Spinal cord (tissue), 10 donors: Measurements from ENCODE around the gene NFATC3. TPM values are rescaled to one million over a fixed set of nuclear protein-coding genes. Genes with fewer than 3 reads are reported as not detected.

Experiments used
- DNase-seq, 6 donors: peaks; one replicate each; pipeline versions ENCODE4 v3.0.0 to v3.0.0-alpha.2; 2013 to 2015; ENCODE audit warnings: low spot score in 6 of 6, low read depth in 4 of 6
- H3K27ac ChIP-seq: one replicate; pipeline ENCODE4 v1.5.1; 2013; ENCODE audit warnings: low read depth, low read length, control low read depth
- H3K27me3 ChIP-seq: one replicate; pipeline ENCODE4 v1.6.1; 2013; ENCODE audit warnings: low read length; ENCODE audit not compliant: control insufficient read depth, insufficient read depth
- H3K36me3 ChIP-seq: one replicate; pipeline ENCODE4 v1.6.1; 2013; ENCODE audit warnings: low read length; ENCODE audit not compliant: control insufficient read depth, insufficient read depth
- H3K4me1 ChIP-seq: one replicate; pipeline ENCODE4 v1.6.1; 2013; ENCODE audit warnings: low read length; ENCODE audit not compliant: control insufficient read depth, insufficient read depth
- H3K4me3 ChIP-seq: one replicate; pipeline ENCODE4 v1.5.1; 2013; ENCODE audit warnings: low read depth, low read length, control low read depth
- H3K9me3 ChIP-seq: one replicate; pipeline ENCODE4 v1.6.1; 2013; ENCODE audit warnings: low read length; ENCODE audit not compliant: control insufficient read depth, insufficient read depth
- WGBS: methylation state at CpG from one replicate; pipeline ENCODE4 v1.1.5; 2013; ENCODE audit warnings: missing lambda C conversion rate; ENCODE audit not compliant: insufficient coverage; 5-methylcytosine and 5-hydroxymethylcytosine counted together
- polyA plus RNA-seq, 2 donors: library from polyadenylated mRNA; unstranded; fragments of 120-200 nt; gene quantifications; one replicate each; pipeline ENCODE4 v1.2.1, GENCODE V29; 2013; ENCODE audit not compliant: insufficient read length in 2 of 2
- total RNA-seq, 2 donors: library from RNA; depleted of rRNA in 1 of 2; stranded (reverse); fragments of 120-200 nt in 1 of 2; fragments of >200 nt in 1 of 2; gene quantifications; one replicate each; pipeline versions ENCODE4 v1.2.3 to v1.2.4, GENCODE V29; 2013 to 2014
- donor health status: healthy.

The NFATC3 gene
- total and polyA plus RNA-seq, 4 donors = 15.1 to 36.7 (median 20.8) TPM

- Histone ChIP-seq H3K9me3 (no peaks in the 10 kb centered on the region), H3K4me3 (no peak overlapping the region), H3K4me1 (no peaks in the 10 kb centered on the region), H3K27ac (no peak overlapping the region), H3K36me3 (no peaks in the 10 kb centered on the region), H3K27me3 (no peaks in the 10 kb centered on the region)
- WGBS = no CpG with 5 or more reads among the region's 1 CpG
- no peak for DNase-seq
These were observed 137.9 kb downstream of the NFATC3 start for GRCh38 chr16:68223072-68223471.

- Histone ChIP-seq H3K4me1 (no peaks in the 10 kb centered on the region), H3K4me3 (no peak overlapping the region), H3K27ac (no peak overlapping the region), H3K9me3 (no peaks in the 10 kb centered on the region), H3K36me3 (peaks cover 12% of the 10 kb centered on the region), H3K27me3 (no peaks in the 10 kb centered on the region)
- no peak for DNase-seq
- WGBS = 100% methylated on average over 1 of the region's 4 CpGs
These were observed 140.9 kb downstream of the NFATC3 start for GRCh38 chr16:68226116-68226515.

DNA sequence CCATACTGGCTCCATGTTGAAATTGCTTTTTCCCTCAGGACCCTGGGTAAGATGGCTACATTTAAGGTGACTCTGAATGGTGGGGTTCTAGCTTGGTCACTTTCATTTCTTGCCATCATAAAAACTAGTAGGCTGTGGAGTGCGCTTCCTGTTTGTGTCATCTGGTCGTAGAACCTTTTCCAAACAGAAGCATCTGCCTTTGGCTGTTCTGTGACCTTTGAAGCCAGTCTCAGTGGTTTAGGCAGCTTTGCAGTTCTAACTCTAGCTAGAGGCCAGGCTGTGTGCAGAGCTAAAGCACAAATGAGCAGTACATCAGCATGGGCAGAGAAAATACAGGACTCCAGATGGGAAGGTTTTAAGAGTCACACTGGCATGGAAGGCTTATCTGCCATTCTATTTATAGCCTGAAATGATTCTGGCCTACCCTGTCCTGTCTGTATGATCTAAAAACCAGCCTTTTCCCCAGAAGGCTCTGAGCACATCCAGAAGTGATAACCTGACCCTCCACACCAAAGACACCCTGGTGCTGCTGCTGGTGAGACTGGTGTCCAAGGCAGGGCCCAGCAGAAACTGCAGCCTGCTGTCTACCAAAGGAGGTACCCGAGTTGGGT is 142.1 kb downstream of the NFATC3 start:
- Histone ChIP-seq H3K4me1 (no peaks in the 10 kb centered on the region), H3K9me3 (no peaks in the 10 kb centered on the region), H3K36me3 (peaks cover 24% of the 10 kb centered on the region), H3K27ac (no peak overlapping the region), H3K27me3 (no peaks in the 10 kb centered on the region), H3K4me3 (no peak overlapping the region)
- DNase-seq = no peak
- WGBS = 93% methylated on average over 2 of the region's 3 CpGs

- 71% methylated on average over 2 of the region's 2 CpGs for WGBS
These were observed 142.8 kb downstream of the NFATC3 start for GRCh38 chr16:68227850-68228553.

DNA sequence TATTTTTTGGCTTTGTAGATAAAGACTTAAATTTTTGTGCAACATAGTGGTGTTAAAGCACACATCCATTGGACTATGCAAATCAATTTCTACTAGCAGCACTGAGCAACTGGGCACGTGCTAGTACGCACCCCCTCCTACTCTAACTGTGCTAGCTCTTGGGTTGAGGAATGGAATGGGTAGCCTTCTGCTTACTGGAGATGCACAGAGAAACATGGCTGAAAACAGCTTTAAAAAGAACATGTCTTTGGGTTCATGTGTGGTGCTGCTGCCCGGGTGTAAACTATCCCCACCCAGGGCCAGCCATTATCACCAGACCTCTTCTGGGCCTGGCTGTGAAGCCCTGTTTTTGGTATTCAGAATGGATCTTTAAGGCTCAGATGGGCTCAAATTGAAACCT is 143.5 kb downstream of the NFATC3 start:
- no peak overlapping the region for H3K4me3 ChIP-seq
- no peak for DNase-seq
- no peaks in the 10 kb centered on the region for H3K4me1 ChIP-seq
- H3K27me3 ChIP-seq = no peaks in the 10 kb centered on the region
- WGBS = no CpG with 5 or more reads among the region's 3 CpGs
- H3K27ac ChIP-seq = no peak overlapping the region
- peaks cover 26% of the 10 kb centered on the region for H3K36me3 ChIP-seq
- no peaks in the 10 kb centered on the region for H3K9me3 ChIP-seq

More at GRCh38 chr16:68227850-68228553, 142.8 kb downstream of the NFATC3 start:
- H3K27me3 ChIP-seq = no peaks in the 10 kb centered on the region
- H3K4me1 ChIP-seq = no peaks in the 10 kb centered on the region
- no peaks in the 10 kb centered on the region for H3K9me3 ChIP-seq
- peaks cover 26% of the 10 kb centered on the region for H3K36me3 ChIP-seq
- no peak overlapping the region for H3K27ac ChIP-seq
- no peak for DNase-seq
- no peak overlapping the region for H3K4me3 ChIP-seq

DNA sequence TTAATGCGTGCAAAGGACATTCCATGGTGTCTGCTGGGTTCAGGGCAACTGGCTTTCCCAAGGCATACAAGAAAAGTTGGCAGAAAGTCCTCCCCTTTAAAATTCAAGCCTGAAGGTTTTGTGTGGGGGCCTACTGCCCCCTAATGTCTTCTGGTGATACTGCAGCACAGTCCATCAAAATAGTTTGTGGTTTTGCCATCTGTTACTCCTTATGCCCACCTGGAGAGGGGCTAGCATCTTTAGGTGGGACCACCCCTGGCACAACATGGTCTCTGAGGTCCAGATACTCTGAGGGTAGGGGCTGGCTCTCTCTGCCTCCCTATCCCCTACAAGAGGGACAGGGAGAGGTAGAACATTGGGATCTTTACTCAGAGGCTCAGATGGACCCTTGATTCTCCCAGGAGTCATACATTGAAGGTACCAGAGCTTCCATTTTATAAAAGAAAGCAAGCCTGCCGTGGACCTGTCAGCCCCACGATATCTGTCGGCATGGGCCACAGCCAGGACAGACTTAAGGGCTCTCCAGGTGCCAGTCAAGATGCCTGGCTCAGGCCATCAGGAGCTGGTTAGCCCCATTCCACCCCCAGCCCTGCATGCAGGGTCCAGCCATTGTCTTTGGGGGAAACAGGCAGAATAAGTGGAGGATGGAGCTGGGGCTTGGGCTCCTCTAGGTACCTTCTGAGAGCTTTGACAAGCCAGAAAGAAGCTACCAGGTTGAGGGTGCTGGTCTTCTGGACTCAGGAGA is 144.4 kb downstream of the NFATC3 start:
- peaks cover 6% of the 10 kb centered on the region for H3K27me3 ChIP-seq
- peaks cover 26% of the 10 kb centered on the region for H3K36me3 ChIP-seq
- H3K27ac ChIP-seq = no peak overlapping the region
- H3K9me3 ChIP-seq = no peaks in the 10 kb centered on the region
- WGBS = 76% methylated on average over 4 of the region's 4 CpGs
- no peak overlapping the region for H3K4me3 ChIP-seq
- H3K4me1 ChIP-seq = no peaks in the 10 kb centered on the region
- DNase-seq = peak in 5 of 6 donors; percentile 12 to 89 (median 59)

- H3K27ac ChIP-seq = no peak overlapping the region
- peaks cover 3% of the 10 kb centered on the region for H3K4me1 ChIP-seq
- peaks cover 11% of the 10 kb centered on the region for H3K27me3 ChIP-seq
- no peak for DNase-seq
- H3K9me3 ChIP-seq = no peaks in the 10 kb centered on the region
- peaks cover 26% of the 10 kb centered on the region for H3K36me3 ChIP-seq
- no peak overlapping the region for H3K4me3 ChIP-seq
- 95% methylated on average over 9 of the region's 9 CpGs for WGBS
These were observed 145.0 kb downstream of the NFATC3 start for GRCh38 chr16:68230176-68230571.

DNA sequence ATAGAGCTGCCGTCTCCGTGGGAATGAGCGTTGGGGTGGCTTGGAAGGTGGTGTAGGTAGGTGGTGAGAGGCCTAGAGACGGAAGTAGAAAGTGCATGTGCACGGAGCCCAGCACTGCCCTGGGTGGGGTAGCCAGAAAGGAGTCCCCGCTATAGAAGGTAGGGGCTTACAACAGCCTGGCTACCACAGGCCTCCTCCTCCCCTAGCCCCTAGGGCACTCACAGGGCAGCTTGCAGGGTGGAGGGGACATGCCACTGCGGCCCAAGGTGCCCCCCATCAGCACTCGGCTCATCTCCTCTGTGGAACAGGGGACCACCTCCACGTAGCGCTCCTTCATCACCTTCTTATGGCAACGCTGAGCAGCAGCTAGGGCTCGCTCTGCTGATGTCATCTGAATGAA is 145.8 kb downstream of the NFATC3 start:
- Histone ChIP-seq H3K36me3 (peaks cover 26% of the 10 kb centered on the region), H3K4me1 (peaks cover 9% of the 10 kb centered on the region), H3K27me3 (peaks cover 18% of the 10 kb centered on the region), H3K4me3 (no peak overlapping the region), H3K27ac (no peak overlapping the region), H3K9me3 (no peaks in the 10 kb centered on the region)
- 96% methylated on average over 10 of the region's 12 CpGs for WGBS
- DNase-seq = no peak

GRCh38 chr16:68231384-68232136 is 146.4 kb downstream of the NFATC3 start:
- peaks cover 26% of the 10 kb centered on the region for H3K36me3 ChIP-seq
- 94% methylated on average over 25 of the region's 26 CpGs for WGBS
- peaks cover 15% of the 10 kb centered on the region for H3K4me1 ChIP-seq
- DNase-seq = no peak
- H3K4me3 ChIP-seq = no peak overlapping the region
- peaks cover 23% of the 10 kb centered on the region for H3K27me3 ChIP-seq
- H3K27ac ChIP-seq = no peak overlapping the region
- H3K9me3 ChIP-seq = no peaks in the 10 kb centered on the region
